Thymus (tissue), 11 donors: ENCODE measurements around the gene CHCT1. TPM values are rescaled to one million over a fixed set of nuclear protein-coding genes. Genes with fewer than 3 reads are reported as not detected.

Experiments
- DNase-seq, 9 donors: peaks; one replicate each; pipeline ENCODE4 v3.0.0-alpha.2; 2013; ENCODE audit warnings: low spot score in 9 of 9, low read depth in 6 of 9, missing footprints in 1 of 9
- H3K27ac ChIP-seq, 2 donors: one replicate each; pipeline ENCODE4 v1.5.1; 2013; ENCODE audit warnings: control low read depth in 1 of 2, low read depth in 1 of 2, low read length in 1 of 2, mild to moderate bottlenecking in 1 of 2, moderate library complexity in 1 of 2
- H3K27me3 ChIP-seq, 2 donors: one replicate each; pipeline ENCODE4 v1.5.1; 2013; ENCODE audit warnings: low read length in 1 of 2; ENCODE audit not compliant: control insufficient read depth in 2 of 2, insufficient read depth in 1 of 2
- H3K36me3 ChIP-seq, 2 donors: one replicate each; pipeline ENCODE4 v1.5.1; 2013; ENCODE audit warnings: low read length in 1 of 2, mild to moderate bottlenecking in 1 of 2, moderate library complexity in 1 of 2; ENCODE audit not compliant: control insufficient read depth in 2 of 2, insufficient read depth in 2 of 2
- H3K4me1 ChIP-seq, 2 donors: one replicate each; pipeline ENCODE4 v1.5.1; 2013; ENCODE audit warnings: low read length in 2 of 2; ENCODE audit not compliant: control insufficient read depth in 2 of 2, insufficient read depth in 2 of 2
- H3K4me3 ChIP-seq, 2 donors: one replicate each; pipeline ENCODE4 v1.5.1; 2013; ENCODE audit warnings: low read length in 2 of 2, control low read depth in 1 of 2, mild to moderate bottlenecking in 1 of 2
- H3K9me3 ChIP-seq, 2 donors: one replicate each; pipeline ENCODE4 v1.5.1; 2013; ENCODE audit warnings: low read length in 1 of 2, mild to moderate bottlenecking in 1 of 2; ENCODE audit not compliant: control insufficient read depth in 2 of 2, insufficient read depth in 1 of 2
- WGBS: extraction: QIAGEN DNeasy Blood & Tissue Kit; methylation state at CpG from one replicate; pipeline ENCODE4 v1.1.7; 2013; 5-methylcytosine and 5-hydroxymethylcytosine counted together
- polyA plus RNA-seq: library from polyadenylated mRNA; stranded (reverse); fragments of 200-250 nt; gene quantifications from one replicate; pipeline ENCODE4 v1.2.3, GENCODE V29; 2013
- total RNA-seq: library from RNA; stranded (reverse); fragments of 120-200 nt; gene quantifications from one replicate; pipeline ENCODE4 v1.2.4, GENCODE V29; 2013
- donor health status: healthy.

Gene CHCT1
- total and polyA plus RNA-seq, 2 donors = 0.05 to 0.09 TPM

DNA sequence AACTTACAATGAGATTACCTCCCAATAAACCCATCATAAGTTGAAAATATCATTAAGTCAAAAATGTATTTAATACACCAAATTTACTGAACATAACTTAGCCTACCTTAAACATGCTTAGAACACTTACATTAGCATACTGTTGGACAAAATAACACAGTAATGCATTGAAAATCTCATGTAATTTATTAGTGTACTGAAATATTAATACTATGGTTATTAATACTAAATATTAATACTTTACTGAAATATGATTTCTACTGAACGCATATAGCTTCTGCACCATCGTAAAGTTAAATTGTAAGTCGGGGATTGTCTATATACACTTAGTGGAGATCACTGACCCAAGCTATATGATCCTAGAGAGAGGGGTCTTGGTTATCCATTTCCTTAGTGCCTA is 34.6 kb upstream of the CHCT1 start:
- Histone ChIP-seq H3K4me1 (peaks cover 10 to 14% of the 10 kb centered on the region in 2 donors), H3K4me3 (no peak overlapping the region), H3K27me3 (no peaks in the 10 kb centered on the region), H3K9me3 (no peaks in the 10 kb centered on the region), H3K36me3 (no peaks in the 10 kb centered on the region), H3K27ac (no peak overlapping the region)
- WGBS = 99% methylated on average over 3 of the region's 3 CpGs
- no peak for DNase-seq

DNA sequence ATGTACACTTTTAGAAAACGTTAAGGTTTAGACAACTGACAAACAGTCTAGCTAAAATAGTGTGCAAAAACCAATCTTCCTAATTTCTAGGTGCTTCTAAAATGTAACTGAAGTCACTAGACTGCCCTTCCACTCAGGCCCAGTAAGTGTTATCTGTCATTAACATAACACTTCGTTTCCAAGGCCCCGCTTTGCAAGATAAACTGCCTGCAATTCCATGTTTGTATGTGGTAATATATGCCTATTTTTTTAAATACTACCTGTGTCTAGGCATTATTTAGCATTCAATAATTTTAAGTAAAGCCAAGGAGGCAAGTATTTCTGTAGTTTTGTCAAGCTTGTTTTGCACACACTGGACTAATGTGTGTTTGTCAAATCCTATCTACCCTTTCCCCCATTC is 33.5 kb upstream of the CHCT1 start:
- H3K27ac ChIP-seq = no peak overlapping the region
- no peaks in the 10 kb centered on the region for H3K9me3 ChIP-seq
- peaks cover 14 to 15% of the 10 kb centered on the region in 2 donors for H3K4me1 ChIP-seq
- H3K27me3 ChIP-seq = no peaks in the 10 kb centered on the region
- WGBS = 71% methylated on average over 3 of the region's 3 CpGs
- DNase-seq = no peak
- no peak overlapping the region for H3K4me3 ChIP-seq
- H3K36me3 ChIP-seq = no peaks in the 10 kb centered on the region

DNA sequence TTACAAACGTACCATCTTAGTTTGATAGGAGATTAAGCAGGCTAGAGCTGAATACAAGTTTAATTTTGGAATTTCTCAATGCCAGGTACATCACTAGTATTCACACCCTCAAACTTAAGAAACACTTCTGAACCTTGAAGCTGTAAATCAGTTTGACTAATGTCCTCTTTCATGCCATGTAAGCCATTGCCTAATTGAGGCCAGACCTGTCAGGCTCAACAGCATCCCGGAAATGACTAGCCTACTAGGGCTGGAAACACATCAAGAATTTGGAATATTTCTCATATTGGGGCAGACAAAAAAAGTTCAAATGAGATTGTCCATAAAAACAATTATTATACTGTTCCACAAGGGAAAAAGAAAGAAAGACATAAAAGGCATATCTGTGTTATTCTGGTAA is 32.1 kb upstream of the CHCT1 start:
- H3K27me3 ChIP-seq = no peaks in the 10 kb centered on the region
- H3K27ac ChIP-seq = no peak overlapping the region
- WGBS = 67% methylated on average over 2 of the region's 2 CpGs
- no peak for DNase-seq
- H3K4me1 ChIP-seq = peaks cover 14 to 15% of the 10 kb centered on the region in 2 donors
- H3K9me3 ChIP-seq = no peaks in the 10 kb centered on the region
- no peaks in the 10 kb centered on the region for H3K36me3 ChIP-seq
- H3K4me3 ChIP-seq = peak overlapping the region in 1 of 2 donors; percentile 80

DNA sequence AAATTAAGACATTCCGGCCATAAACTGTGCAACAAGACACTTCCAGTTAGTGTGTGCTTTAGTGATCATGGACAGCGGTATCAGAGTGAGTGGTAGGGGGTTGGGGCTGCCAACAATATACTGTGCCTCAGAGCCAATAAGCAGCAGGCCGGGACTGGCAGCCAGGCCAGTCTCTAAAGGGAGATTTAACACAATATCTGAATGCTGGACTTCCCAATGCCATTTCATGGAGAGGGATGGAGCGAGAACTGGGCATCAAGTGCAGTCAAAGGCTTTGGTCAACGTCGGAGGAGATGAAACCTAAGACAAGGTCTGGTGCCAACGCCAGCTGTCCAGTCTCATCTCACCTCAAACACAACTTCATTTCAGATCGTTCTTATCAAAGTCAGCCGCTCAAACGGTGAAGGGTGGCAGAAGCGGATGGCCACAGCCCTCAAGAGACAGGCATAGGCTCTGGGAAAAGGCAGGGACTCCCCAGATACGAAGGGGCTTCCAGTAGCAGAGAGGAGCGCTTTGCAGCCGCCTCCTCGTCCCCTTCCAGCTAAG is 31.3 kb upstream of the CHCT1 start:
- Histone ChIP-seq H3K4me1 (peaks cover 14 to 15% of the 10 kb centered on the region in 2 donors), H3K9me3 (no peaks in the 10 kb centered on the region), H3K27me3 (no peaks in the 10 kb centered on the region), H3K4me3 (peak overlapping the region; percentile 79 to 80), H3K27ac (peak overlapping the region; percentile 90 to 92), H3K36me3 (no peaks in the 10 kb centered on the region)
- peak in 4 of 9 donors; percentile 15 to 38 (median 25) for DNase-seq
- 6% methylated on average over 15 of the region's 15 CpGs for WGBS

DNA sequence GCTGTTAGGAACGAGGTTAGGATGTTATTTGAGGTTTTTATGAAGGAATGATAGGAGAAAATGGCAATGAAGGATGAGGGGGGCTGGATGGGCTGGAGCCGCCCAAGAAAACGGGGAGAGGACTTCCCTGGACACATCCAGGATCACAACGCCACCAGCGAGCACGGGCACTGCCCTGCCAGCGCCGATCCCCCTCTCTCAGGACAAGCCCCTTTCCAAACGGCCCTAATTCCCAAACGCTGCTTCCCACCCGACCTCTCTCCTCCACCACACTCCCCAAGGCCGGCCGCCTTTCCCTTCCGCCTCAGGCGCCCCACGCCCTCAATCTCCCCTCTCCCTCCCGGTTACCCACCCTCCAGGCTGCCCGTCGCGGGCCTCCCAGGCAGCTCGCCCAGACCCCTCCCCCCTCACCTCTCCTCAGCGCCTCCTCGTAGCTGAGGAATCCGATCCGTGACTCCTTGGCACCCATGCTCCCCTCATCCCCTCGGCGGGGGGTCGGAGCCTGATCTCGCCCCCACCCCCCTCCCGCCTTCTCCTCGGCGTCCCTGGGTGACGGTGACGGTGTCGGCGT is 30.7 kb upstream of the CHCT1 start:
- peak in 2 of 9 donors; percentile 6 to 10 for DNase-seq
- Histone ChIP-seq H3K36me3 (no peaks in the 10 kb centered on the region), H3K9me3 (no peaks in the 10 kb centered on the region), H3K4me1 (peaks cover 14 to 15% of the 10 kb centered on the region in 2 donors), H3K27me3 (no peaks in the 10 kb centered on the region), H3K4me3 (peak overlapping the region; percentile 79 to 80), H3K27ac (peak overlapping the region; percentile 90 to 92)
- whole genome bisulfite sequencing = under 1% methylated on average over 36 of the region's 36 CpGs

DNA sequence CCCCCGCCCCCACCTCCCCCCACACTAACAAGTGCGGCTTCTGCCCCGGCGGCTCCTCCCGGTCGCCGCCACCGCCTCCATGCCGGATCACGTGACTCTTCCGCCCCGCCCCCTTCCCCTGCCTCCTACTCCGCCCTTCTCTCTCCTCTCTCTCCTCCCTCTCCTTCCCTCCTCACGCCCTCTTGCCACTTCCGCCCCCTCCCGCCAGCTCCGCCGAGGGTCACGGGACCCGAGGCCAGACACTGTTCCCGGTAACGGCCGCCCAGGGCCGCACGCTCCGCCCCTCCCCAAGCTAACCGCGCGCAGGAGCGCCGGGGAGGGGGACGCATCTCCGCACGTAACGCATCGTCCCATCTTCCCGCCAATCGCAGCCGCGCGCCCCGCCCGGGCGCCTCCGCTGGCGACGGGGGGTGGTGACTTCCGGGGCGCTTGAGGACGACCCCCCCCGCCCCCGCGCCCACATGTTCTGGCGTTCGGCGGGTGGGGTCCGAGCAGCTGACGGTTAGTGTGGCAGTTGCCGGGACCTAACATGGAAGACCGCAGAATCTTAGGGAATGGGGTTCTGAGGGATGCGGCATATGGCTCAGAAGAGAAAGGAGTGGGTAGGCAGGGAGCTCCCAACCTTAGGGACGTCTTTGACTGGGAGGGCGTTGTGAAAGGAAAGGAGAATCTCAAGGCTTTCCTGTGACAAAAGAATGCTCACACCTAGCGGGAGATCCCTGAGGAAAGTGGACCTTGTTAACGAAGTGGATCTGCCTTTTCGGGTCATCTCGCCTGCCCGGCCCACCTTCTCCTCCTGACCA is 30.0 kb upstream of the CHCT1 start, which contains the start of gene USP32:
Gene USP32 (minus strand): TSS at position 92 of the 803 bp plus-strand sequence. CDS start 194 bp downstream, outside the sequence.
- WGBS = under 1% methylated on average over 68 of the region's 68 CpGs
- H3K9me3 ChIP-seq = no peaks in the 10 kb centered on the region
- no peaks in the 10 kb centered on the region for H3K36me3 ChIP-seq
- H3K27ac ChIP-seq = peak within 1 kb of the TSS; percentile 90 to 92
- peak within 1 kb of the TSS; percentile 79 to 80 for H3K4me3 ChIP-seq
- H3K4me1 ChIP-seq = peaks cover 14 to 15% of the 10 kb centered on the region in 2 donors
- no peaks in the 10 kb centered on the region for H3K27me3 ChIP-seq
- peak; percentile 82 to 97 (median 95) for DNase-seq

DNA sequence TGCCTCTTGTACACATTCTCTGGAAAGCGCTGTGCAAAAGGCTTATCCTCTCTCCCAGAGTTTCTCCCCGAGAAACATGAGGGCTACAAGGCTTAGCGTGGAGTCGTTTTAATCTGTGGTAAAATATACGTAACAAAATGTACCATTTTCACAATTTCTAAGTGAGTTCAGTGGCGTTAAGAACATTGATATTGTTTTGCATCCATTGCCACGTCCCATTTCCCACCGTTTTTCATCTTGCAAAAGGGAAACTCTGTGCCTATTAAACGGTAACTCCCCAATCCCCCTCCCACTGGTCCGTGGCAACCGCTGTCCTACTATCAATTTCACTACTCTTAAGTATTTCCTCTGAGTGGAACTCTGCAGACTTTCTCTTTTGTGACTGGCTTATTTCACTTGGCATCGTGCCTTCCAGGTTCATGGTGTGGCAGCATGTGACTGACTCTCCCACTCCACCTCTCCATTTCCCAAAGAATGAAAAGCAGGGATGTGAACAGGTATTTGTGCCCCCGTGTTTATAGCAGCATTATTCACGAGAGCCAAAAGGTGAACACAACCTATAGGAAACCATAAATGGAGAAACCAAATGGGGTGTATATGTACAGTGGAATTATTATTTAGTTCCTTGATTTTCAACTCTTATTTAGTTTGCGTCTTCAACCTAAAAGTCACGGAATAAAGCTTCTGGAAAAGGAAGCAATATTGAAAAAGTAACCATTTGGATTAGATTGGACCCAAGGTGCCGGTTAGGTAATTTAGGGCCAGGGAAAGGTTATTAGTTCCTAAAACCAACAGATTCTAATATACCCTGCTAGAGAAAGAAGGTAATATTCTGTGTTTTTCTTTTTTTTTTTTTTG is 29.2 kb upstream of the CHCT1 start:
- no peaks in the 10 kb centered on the region for H3K9me3 ChIP-seq
- 21% methylated on average over 17 of the region's 17 CpGs for WGBS
- DNase-seq = peak in 5 of 9 donors; percentile 10 to 47 (median 19)
- H3K4me3 ChIP-seq = peak overlapping the region; percentile 79 to 80
- H3K4me1 ChIP-seq = peaks cover 14 to 18% of the 10 kb centered on the region in 2 donors
- H3K36me3 ChIP-seq = no peaks in the 10 kb centered on the region
- no peaks in the 10 kb centered on the region for H3K27me3 ChIP-seq
- H3K27ac ChIP-seq = peak overlapping the region; percentile 90 to 92

DNA sequence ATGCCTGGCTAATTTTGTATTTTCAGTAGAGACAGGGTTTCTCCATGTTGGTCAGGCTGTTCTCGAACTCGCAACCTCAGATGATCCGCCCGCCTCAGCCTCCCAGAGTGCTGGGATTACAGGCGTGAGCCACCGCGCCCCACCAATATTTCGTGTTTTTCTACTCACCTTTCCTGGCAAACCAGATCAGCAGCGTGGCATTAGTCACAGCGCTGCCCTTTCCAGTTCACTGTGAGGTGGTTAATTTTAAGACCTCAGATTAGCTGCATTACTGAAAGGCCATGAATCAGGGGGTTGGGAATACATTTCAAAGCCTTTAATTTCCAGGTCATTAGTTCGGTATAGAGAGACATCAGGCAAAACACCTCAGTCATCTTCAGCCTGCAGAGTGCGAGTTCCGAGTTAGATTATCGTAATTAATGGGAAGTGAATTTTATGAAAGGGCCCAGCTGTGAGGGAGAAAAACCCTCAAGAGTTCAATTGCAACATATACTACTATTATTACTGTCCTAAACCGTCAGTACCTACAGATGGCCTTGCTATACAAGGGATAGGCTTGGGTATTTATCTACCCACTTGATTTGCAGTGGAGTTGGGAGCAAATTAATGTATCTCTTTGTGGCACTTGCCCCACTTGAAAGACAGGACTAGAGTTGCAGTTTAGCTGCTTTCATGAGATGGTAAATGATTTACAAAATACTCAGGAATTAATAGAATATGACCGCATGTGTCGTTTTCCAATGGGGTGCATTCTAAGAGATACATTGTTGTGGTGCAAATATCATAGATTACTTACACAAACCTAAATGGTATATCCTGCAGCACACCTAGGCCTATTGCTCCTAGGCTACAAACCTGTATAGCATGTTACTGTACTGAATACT is 28.2 kb upstream of the CHCT1 start:
- Histone ChIP-seq H3K4me3 (no peak overlapping the region), H3K27ac (no peak overlapping the region), H3K27me3 (no peaks in the 10 kb centered on the region), H3K9me3 (no peaks in the 10 kb centered on the region), H3K4me1 (peaks cover 11 to 20% of the 10 kb centered on the region in 2 donors), H3K36me3 (no peaks in the 10 kb centered on the region)
- no peak for DNase-seq
- 98% methylated on average over 17 of the region's 17 CpGs for WGBS
